ENCODE data around the gene HIVEP1.

DNA sequence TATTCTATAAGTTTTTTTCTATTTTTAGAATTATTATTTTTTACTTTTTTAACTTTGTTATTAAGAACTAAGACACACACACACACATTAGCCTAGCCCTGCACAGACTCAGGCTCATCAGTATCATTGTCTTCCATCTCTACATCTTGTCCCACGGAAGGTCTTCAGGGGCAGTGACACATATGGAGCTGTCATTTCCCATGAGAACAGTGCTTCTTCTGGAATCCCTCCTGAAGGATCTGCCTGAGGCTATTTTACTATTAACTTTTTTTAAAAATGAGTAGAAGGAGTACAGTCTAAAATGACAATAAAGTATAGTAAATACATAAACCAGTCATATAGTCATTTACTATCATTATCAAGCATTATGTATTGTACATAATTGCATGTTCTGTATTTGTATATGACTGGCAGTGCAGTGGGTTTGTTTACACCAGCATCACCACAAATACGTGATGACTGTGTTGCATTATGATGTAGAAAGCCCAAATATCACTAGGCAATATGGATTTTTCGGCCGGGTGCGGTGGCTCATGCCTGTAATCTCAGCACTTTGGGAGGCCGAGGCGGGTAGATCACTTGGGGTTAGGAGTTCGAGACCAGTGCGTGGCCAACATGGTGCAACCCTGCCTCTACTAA is 57.9 kb downstream of the HIVEP1 start:
- TF ChIP-seq ZNF274 (IDR thresholded peaks at IDR 0.05; ENCODE audit: low read depth, low read length) (no peak), SUZ12 (IDR thresholded peaks at IDR 0.05; ENCODE audit: extremely low read depth, insufficient read depth, insufficient read length) (no peak)
